Measurements from ENCODE around the gene MEMO1. TPM values are rescaled to one million over a fixed set of nuclear protein-coding genes. Genes with fewer than 3 reads are reported as not detected.
"Not testable (repeated sequence)": the region's sequence is repeated elsewhere in the genome, so short reads cannot be mapped to it uniquely, and the experiment has no call there.

MEMO1 gene
- polyA plus RNA-seq, 3 donors = 35.6 to 38.4 (median 37.7) TPM

GRCh38 chr2:31978436-31978835 lies 32.4 kb downstream of the MEMO1 start:
- no peak for DNase-seq (ENCODE audit: extremely low read depth in 1 of 11, low read depth in 9 of 11, low spot score in 4 of 11)

DNA sequence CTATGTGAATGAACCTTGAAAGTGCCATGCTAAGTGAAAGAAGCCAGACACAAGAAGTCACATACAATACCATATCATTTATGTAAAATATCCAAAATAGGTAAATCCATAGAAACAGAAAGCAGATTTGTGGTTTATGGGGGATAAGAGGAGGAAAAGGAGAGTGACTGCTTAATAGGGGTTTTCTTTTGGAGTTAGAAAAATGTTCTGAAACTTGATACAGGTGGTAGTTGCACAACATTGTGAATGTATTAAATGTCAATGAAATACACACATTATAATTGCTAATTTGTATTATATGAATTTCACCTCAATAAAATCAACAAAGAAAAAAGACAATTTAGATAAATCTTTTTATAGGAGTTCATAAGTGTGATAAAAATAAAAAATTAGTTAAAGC lies 37.1 kb downstream of the MEMO1 start:
- DNase-seq (ENCODE audit: extremely low read depth in 1 of 11, low read depth in 9 of 11, low spot score in 4 of 11) = no peak

DNA sequence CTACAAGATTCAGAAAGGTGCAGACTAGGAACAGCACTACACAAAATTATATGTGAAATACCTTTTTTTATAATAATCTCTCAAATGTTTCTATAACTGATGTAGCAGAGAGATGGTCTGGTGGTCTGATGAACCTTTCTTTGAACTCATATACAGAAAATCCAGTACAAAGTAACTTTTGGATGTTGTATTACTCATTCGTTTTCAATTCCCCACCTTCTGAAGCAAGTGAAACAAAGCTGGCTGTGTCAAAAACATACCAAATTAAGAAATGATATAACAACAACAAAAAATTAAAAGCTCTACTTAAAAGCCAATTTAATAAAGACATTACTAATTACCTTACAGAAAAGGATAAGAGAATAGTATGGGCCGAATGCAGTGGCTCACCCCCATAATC lies 38.7 kb downstream of the MEMO1 start:
- DNase-seq (ENCODE audit: extremely low read depth in 1 of 11, low read depth in 9 of 11, low spot score in 4 of 11) = no peak

DNA sequence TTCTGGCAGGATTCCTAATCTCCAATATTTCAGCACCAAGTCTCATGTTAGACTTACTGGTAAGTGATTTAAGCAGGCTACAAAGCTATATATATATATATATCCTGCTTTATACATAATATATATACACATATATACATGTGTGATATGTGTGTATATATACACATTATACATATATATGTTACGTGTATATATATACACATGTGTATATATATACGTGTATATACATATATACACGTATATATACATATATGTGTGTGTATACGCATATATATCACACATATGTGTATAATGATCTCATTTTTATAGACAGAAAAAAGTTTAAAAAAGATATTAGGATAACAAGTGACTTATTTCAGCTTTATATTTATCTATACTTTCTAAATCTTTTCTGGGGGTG lies 41.6 kb downstream of the MEMO1 start:
- no peak for DNase-seq (ENCODE audit: extremely low read depth in 1 of 11, low read depth in 9 of 11, low spot score in 4 of 11)

GRCh38 chr2:31967790-31968189 lies 43.0 kb downstream of the MEMO1 start:
- DNase-seq (ENCODE audit: extremely low read depth in 1 of 11, low read depth in 9 of 11, low spot score in 4 of 11) = no peak

- DNase-seq (ENCODE audit: extremely low read depth in 1 of 11, low read depth in 9 of 11, low spot score in 4 of 11) = not testable (repeated sequence)
Observed at GRCh38 chr2:31966402-31966801, 44.4 kb downstream of the MEMO1 start.

- no peak for DNase-seq (ENCODE audit: extremely low read depth in 1 of 11, low read depth in 9 of 11, low spot score in 4 of 11)
Observed at GRCh38 chr2:31965094-31965493, 45.7 kb downstream of the MEMO1 start.

DNA sequence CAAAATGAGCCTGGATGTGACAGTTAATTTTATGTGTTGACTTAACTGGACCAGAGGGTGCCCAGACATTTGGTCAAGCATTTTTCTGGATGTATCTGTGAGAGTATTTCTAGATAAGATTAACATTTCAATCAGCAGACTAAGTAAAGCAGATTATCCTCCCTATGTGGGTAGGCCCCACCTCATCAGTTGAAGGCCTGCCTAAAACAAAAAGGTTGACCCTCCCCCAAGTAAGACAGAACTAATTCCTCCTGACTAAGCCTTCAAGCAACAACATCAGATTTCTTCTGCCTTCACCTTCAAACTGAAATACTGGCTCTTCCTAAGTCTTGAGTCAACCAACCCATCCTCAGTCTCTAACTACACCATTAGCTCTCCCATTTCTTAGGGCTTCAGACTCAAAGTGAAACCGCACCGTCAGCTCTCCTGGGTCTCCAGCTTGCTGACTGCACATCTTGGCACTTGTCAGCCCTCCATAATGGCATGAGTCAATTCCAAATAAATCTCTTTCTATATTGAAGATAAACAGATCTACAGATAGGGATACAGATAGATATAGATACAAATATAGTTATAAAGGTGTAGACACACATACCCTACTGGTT lies 47.9 kb downstream of the MEMO1 start:
- DNase-seq (ENCODE audit: extremely low read depth in 1 of 11, low read depth in 9 of 11, low spot score in 4 of 11) = no peak

GRCh38 chr2:31958140-31958717 lies 52.6 kb downstream of the MEMO1 start:
- no peak for DNase-seq (ENCODE audit: extremely low read depth in 1 of 11, low read depth in 9 of 11, low spot score in 4 of 11)

GRCh38 chr2:31957354-31958139 lies 53.3 kb downstream of the MEMO1 start:
- no peak for DNase-seq (ENCODE audit: extremely low read depth in 1 of 11, low read depth in 9 of 11, low spot score in 4 of 11)

DNA sequence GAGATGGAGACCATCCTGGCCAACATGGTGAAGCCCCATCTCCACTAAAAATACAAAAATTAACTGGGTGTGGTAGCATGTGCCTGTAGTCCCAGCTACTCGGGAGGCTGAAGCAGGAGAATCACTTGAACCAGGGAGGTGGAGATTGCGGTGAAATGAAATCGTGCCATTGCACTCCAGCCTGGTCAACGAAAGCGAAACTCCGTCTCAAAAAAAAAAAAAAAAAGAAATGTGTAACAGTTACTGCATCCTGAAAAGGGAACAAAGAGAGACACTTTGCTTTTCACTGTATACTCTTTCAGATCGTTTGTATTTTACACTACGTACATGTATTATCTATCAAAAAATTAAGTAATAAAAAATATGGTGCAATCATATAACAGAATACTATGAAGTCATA lies 53.9 kb downstream of the MEMO1 start:
- not testable (repeated sequence) for DNase-seq (ENCODE audit: extremely low read depth in 1 of 11, low read depth in 9 of 11, low spot score in 4 of 11)

- no peak for DNase-seq (ENCODE audit: extremely low read depth in 1 of 11, low read depth in 9 of 11, low spot score in 4 of 11)
Observed at GRCh38 chr2:31956312-31956711, 54.5 kb downstream of the MEMO1 start.

- not testable (repeated sequence) for DNase-seq (ENCODE audit: extremely low read depth in 1 of 11, low read depth in 9 of 11, low spot score in 4 of 11)
Observed at GRCh38 chr2:31953095-31953494, 57.7 kb downstream of the MEMO1 start.

- no peak for DNase-seq (ENCODE audit: extremely low read depth in 1 of 11, low read depth in 9 of 11, low spot score in 4 of 11)
Observed at GRCh38 chr2:31950946-31951562, 59.8 kb downstream of the MEMO1 start.

DNA sequence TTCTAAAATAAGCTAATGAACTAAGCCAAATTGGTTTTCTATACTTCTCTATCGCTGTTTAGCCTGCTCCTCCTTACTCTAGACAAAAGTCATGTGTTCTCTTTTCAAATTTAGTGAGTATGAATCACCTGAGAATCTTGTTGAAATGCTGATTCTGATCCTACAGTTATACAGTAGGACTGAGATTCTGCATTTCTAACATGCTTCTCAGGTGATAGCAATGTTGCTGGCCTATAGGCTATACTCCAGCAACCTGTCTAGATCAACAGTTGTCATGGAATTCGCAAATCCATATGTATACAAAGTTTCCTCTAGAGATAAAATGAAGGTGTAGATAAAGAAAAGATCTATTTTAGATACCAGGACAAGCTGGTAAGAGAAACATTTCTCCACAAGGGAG lies 62.9 kb downstream of the MEMO1 start:
- DNase-seq (ENCODE audit: extremely low read depth in 1 of 11, low read depth in 9 of 11, low spot score in 4 of 11) = no peak

DNA sequence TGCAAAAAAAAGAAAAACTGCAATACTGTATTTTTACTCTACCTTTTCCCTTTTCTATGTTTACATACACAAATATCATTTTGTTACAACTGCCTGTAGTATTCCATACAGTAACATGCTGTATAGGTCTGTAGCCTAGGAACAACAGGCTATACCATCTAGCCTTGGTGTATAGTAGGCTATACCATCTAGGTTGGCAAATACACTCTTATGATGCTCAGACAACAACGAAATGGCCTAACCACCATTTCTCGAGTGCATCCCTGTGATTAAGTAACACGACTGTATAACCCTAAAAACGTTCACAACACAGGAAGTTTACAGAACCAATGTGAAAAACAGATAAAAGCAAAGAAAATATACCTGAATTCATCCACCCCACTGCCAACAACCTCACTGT lies 64.0 kb downstream of the MEMO1 start:
- DNase-seq (ENCODE audit: extremely low read depth in 1 of 11, low read depth in 9 of 11, low spot score in 4 of 11) = no peak

GRCh38 chr2:31945572-31945935 lies 65.3 kb downstream of the MEMO1 start:
- DNase-seq (ENCODE audit: extremely low read depth in 1 of 11, low read depth in 9 of 11, low spot score in 4 of 11) = no peak

- no peak for DNase-seq (ENCODE audit: extremely low read depth in 1 of 11, low read depth in 9 of 11, low spot score in 4 of 11)
Observed at GRCh38 chr2:31944828-31945571, 65.8 kb downstream of the MEMO1 start.

DNA sequence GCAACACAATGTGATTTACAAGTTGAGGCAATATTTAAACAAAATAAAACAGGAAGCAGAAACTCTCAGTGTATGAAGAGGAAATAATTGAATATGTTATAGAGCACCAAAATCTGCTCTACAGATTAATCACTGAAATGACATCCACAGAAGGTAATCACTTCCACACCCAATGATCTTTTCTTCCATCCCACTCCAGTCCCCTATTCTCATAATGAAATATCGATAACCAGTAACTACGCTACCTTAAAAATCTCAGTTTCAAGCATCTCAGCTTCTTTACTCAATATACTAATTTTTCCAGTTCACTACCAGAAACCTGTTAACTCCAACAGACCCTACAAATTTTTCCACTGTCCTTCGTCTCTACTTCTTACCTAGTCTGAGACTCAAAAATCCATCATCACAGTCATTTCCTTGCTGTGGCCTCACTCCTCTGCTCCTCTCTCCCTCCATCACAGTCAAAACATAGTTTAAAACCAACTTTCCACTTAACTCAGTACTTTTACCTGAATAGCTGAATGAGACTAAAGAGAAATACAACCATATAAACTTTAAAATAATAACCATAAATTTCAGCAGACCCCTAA lies 67.1 kb downstream of the MEMO1 start:
- no peak for DNase-seq (ENCODE audit: extremely low read depth in 1 of 11, low read depth in 9 of 11, low spot score in 4 of 11)

Measured in renal cortex interstitium (tissue), 11 donors.